Urothelium cell line (cell line): Measurements from ENCODE around the gene OVCA2.

Experiments
- DNase-seq: peaks from one replicate; pipeline ENCODE4 v3.0.0; 2011; ENCODE audit warnings: low spot score, mixed read lengths
- FAIRE-seq: peaks from 2 replicates; lab custom pipeline; 2011; peaks lifted over from hg19 to GRCh38; lab: Jason Lieb, UNC

The OVCA2 gene

DNA sequence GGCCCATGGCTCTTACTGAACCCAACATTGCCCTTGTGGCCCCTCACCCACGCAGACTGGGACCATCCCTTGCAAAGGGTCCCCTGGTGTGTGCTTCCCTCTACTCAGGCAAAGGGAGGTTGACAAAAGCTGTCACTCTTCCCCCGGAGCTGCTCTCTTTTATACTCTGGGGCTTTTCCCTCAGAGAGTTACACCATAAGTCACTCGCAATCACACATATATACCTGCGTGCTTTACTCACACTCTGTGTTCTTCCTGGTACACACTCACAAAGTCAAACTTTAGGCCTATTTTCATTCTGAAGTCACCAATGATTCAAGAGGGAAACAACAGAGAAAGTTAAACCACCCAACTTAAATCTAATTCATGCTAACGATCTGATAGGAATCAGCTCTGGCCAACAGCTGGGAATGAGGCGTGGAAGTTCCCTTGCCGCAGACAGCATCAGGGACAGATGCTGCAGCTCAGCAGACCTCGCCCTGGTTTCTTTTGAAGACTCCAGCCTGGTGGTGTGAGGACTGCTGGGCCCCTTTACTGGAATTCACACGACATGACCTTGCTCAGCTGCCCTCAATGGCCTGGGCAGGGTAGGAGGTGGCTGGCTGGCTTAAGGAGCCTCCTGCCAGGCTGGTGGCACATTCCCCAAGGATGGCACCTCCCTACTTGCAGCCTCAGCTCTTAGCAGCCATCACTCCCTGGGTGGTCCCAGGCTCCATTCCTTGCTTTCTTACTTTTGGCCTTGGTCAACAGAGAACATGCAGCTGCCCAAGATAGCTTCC is 40.4 kb downstream of the OVCA2 start:
- FAIRE-seq (no peak), DNase-seq (no peak)

DNA sequence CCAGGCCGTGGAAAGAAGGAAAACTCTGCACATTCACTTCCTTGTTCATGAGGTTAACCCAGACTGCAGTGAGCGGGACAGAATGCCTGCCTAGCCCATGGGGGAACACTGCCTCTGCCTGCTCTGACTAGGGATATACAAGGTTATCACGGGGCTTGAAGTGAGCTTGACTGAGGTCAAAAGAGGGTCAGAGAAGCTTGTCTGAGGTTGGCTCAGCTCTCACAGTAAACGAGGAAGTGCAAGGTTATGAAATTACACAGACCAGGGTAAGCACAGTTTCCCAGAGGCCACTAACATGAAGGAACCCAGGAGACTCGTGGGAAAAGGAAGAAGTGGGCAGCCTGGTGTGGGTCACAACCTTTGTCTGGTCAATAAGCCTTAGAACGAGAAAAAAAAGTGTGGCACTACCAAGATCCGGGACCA is 41.8 kb downstream of the OVCA2 start:
- no peak for FAIRE-seq
- no peak for DNase-seq

DNA sequence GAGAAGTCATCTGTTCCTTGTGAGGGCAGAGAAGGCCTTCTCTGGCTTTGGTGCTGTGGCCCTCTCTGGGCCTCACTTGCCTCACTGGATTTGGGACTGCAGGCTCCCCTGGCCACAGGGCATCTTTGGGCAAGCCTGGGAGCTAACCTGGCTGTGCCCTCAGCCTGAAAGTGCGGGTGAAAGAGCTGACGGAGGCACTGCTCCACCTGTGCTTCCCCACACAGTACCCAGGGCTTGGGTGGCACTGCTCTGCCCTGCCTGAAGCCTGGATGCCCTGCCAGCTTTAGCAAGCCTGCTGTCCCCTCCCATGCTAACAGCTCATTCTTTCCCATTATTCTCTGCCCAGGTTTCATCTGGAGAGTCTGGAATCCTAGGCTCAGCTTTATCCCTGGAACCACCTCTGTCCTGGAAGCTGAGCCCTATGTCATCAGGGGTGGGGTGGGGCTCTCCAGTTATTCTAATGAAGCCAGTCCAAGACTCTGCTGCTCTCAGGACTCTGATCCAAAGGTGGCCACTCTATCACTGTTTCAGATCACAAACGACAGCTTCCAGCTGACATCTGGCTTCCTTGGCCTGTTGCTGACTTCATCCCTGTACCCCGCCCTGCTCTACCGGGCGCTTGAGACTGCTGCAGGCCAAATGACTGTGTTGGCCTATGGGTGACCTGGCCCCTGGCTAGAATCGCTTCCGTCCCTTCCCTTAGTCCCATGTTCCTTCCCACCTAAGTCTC is 42.4 kb downstream of the OVCA2 start:
- FAIRE-seq, result no peak
- no peak for DNase-seq

DNA sequence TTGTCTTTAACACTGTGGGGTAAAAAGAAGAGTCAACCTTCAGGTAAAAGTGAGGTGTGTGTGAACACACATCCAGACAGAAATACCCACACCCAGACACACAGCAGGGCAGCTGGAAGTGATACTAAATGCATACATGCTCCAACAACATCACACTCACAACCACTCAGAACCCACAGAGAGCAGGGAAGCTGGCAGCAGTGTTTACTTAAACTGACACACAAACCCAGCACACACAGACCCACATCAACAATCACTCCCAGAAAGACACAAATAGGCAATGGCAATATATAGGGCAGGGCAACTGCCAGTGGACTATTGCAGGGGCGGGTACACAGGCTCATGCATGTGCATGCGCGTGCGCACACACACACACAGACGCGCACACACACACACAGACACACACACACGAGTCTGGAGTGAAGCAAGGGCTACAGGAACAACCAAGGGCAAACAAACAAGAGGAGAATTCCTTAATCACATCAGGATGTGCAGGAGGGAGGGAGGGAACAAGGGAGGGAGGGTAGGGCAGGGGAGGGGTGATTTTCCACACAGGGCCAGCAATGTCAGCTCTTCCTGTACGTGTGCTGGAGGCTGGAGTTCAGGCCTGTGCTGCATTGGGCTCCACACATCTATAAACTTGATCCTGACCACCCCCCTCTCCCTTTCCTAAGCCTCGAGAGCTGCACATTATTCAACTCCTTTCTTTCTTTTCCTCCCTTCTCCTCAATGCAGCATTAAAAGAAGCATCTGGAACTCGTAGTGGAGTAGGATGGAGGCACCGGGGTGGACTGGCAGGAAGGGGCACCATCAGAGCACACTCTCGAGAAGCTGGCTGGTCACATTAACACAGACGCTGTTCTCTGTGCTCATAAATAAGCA is 43.2 kb downstream of the OVCA2 start:
- DNase-seq (no peak), FAIRE-seq (no peak)

DNA sequence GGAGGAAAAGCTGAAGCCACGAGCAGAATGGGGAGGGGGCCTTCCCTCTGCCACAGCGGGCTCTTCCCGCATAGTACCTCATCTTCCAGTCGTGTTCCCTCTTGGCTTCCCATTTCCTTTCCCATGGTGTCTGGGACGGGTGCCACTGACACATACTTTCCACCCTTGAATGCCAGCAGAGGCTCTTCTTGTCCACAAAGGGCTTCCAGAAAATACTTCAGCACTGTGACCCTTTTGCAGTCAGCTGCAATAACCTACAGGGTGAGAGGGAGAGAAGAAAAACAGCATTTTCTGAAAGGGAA is 43.8 kb downstream of the OVCA2 start:
- DNase-seq, result no peak
- FAIRE-seq, result no peak

DNA sequence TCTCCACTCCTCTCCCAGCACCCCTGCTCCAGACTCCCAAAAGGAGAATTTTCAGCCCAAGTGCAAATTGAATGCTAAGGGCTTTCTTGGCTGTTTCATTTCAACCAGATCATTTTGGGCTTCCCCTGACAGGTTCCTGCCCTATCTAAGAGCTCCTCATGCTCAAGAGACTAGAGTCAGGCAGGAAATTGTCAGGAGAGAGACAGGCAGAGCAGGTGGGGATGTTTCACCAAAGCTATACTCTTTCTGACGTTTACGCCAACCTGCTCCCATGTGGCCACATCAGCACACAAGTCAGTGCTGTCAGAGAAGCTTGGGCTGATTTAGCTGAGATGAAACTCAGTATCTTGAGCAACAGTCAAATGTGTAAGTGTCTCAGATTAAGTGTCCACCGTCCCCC is 44.5 kb downstream of the OVCA2 start:
- FAIRE-seq (no peak), DNase-seq (no peak)

DNA sequence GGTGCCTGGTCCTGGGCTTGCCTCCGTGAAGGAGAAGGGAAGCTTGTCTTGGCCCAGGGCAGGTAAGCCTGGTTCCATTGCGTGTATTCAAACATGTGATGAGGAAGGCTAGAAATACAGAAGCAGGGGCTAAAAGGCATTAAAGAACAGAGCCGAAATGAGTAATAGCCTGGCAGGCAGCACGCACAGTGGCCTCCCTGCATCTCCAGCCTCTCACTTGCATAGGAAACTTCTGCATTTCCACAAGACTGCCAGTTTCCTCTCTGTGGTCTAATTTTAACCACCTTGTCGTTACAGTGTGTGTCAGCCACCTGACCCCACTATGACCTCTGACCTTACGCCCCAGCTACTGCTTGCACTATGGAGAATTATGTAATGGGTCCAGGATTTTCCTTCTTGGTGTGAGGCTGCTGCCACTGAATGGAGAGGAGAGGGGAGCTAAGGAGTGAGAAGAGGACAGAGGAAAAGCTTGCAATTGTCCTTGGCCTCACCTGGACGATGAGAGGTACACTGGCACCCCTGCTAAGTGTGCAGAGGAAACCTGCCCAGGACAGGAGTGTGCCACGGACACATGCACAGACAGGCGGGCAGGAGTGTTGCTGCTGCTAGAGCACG is 45.9 kb downstream of the OVCA2 start:
- no peak for FAIRE-seq
- no peak for DNase-seq

DNA sequence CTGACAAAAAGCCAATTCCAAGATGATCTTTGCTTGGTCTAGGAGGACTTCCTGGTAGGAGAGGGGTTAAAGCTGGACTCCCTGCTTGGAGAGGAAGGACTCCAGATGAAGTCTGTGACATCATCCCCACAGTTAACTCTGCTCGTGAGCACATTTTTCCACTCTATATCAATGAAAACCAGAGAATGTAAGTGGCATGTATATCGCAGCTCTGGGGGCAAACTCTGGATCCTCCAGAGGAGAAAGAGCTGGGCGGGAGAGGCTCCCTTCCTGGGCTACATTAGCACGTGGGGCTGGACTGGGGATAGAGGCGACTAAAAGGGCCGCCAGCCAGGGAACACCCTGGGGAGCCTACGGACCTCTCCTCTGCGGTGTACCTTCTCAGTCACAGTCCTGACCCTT is 47.2 kb downstream of the OVCA2 start:
- FAIRE-seq (no peak), DNase-seq (no peak)

DNA sequence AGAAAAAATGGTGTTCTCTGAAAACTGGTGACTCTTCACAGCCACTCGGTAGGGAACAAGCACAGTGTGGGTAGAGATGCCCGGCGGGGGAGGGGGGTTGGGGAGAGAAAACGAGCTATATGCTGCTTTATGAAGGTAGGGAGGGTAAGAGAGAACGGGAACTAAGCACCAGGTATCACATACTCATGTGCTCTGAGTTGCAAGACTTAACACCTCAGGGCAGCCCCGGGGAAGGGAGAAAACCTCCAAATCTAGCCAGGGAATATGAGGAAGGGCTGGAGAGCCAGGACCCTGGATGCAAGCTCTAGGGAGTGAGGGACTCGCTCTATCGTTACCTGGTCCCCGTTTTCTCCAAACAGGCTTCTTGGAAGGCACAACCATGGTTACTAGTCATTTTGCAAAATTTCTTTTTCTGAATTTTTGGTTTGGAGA is 48.4 kb downstream of the OVCA2 start:
- no peak for FAIRE-seq
- no peak for DNase-seq

DNA sequence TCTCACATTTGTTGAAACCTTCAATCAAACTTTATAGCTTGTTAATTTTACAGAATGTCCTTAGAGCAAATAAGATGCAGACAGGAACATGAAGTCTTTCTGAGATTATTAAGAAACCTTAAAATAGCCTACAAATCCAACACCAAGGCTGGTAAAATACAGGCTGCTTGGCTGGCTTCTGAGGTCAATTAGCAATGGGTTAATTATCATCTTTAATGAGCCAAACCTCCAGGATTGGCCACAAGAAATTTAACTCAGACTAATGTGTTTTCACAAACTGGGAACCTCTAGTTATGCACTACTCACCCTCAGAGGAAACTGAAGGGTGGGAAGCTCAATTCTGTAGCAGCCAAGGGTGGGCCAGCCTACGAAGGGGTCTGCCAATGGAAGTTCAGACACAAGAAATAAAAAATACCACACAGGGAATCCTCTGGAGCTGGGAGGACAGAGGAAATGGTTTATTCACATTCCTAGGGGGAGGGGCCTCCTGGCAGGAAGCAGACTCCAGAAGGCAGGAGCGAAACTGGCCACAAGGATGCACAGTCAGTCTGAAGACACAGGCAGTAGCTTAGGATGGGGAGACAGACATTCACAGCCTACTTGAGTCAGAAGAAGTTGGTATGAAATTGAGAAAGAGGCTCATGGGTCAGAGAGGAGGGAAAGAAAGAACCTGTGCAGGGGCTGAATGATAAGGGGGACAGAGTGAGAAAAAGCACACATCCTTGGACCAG is 49.1 kb downstream of the OVCA2 start:
- DNase-seq, result peak; percentile 71

DNA sequence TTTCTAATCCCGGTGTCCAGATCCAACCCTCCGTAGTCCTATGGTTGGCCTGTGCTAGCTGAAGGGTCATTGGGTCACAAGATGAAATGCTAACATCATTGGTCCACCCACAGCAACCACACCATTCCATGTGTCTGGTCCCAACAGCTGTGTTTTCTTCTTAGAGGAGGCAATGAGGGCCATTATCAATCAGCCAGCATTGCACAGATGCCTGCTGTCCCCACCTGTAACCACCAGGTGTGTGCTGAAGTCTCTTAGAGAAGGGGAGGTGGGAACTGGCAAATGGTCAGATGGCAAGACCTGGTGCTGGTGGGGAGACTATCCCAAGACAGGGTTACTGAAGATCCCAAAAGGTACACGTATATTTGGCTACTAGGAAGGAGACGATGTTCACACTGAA is 50.4 kb downstream of the OVCA2 start:
- DNase-seq, result no peak
- FAIRE-seq, result no peak

More for the DNA sequence above, 49.1 kb downstream of the OVCA2 start:
- no peak for FAIRE-seq
